SK-N-SH treated with all-trans-retinoic acid at 6 μM for 48 hours (cell line): ENCODE measurements around the gene PDGFD.

ENCODE experiments used
- ATAC-seq: fragments of 200-7000 bp; cut with Tn5 transposase; 3 replicates; pipeline ENCODE4 v1.9.1; 2020; ENCODE audit warnings: mild to moderate bottlenecking, moderate library complexity
- BACH2 ChIP-seq: fragments of 250-450 bp; sonication (Bioruptor Pico); IDR thresholded peaks from 2 replicates; pipeline ENCODE4 v1.9.0; 2021; ENCODE audit warnings: mild to moderate bottlenecking, borderline replicate concordance
- CREB5 ChIP-seq: fragments of 250-450 bp; sonication (Bioruptor Pico); IDR thresholded peaks from 2 replicates; pipeline ENCODE4 v1.5.1; 2020; ENCODE audit warnings: low read depth, mild to moderate bottlenecking, moderate library complexity
- CSDC2 ChIP-seq: fragments of 250-450 bp; sonication (Bioruptor Pico); IDR thresholded peaks from 2 replicates; pipeline ENCODE4 v1.5.0; 2020; ENCODE audit warnings: mild to moderate bottlenecking, moderate library complexity
- ESRRG ChIP-seq: fragments of 250-450 bp; sonication (Bioruptor Pico); IDR thresholded peaks from 2 replicates; pipeline ENCODE4 v1.6.1; 2021; ENCODE audit warnings: mild to moderate bottlenecking
- ISL1 ChIP-seq: fragments of 250-450 bp; sonication (Bioruptor Pico); IDR thresholded peaks from 2 replicates; pipeline ENCODE4 v2.1.2; 2022; ENCODE audit warnings: mild to moderate bottlenecking, moderate library complexity
- OSR1 ChIP-seq: fragments of 250-450 bp; sonication (Bioruptor Pico); IDR thresholded peaks from 2 replicates; pipeline ENCODE4 v1.8.0; 2022; ENCODE audit warnings: moderate library complexity, mild to moderate bottlenecking, inconsistent platforms
- PATZ1 ChIP-seq: fragments of 250-450 bp; sonication (Bioruptor Pico); IDR thresholded peaks from 2 replicates; pipeline ENCODE4 v1.8.0; 2020; ENCODE audit warnings: mild to moderate bottlenecking, moderate library complexity, borderline replicate concordance
- POU6F1 ChIP-seq: fragments of 250-450 bp; sonication (Bioruptor Pico); IDR thresholded peaks from 2 replicates; pipeline ENCODE4 v1.8.0; 2021; ENCODE audit warnings: low read depth, mild to moderate bottlenecking, moderate library complexity, borderline replicate concordance
- PPARA ChIP-seq: fragments of 250-450 bp; sonication (Bioruptor Pico); IDR thresholded peaks from 2 replicates; pipeline ENCODE4 v1.5.0; 2020; ENCODE audit warnings: mild to moderate bottlenecking, borderline replicate concordance
- SNAI2 ChIP-seq: fragments of 250-450 bp; sonication (Bioruptor Pico); IDR thresholded peaks from 2 replicates; pipeline ENCODE4 v1.5.0; 2020; ENCODE audit warnings: mild to moderate bottlenecking, moderate library complexity
- TCF4 ChIP-seq: fragments of 250-450 bp; sonication (Bioruptor Pico); IDR thresholded peaks from 2 replicates; pipeline ENCODE4 v1.8.0; 2021; ENCODE audit warnings: mild to moderate bottlenecking, moderate library complexity, borderline replicate concordance
- TOX ChIP-seq: fragments of 250-450 bp; sonication (Bioruptor Pico); IDR thresholded peaks from 2 replicates; pipeline ENCODE4 v1.8.0; 2021; ENCODE audit warnings: mild to moderate bottlenecking, moderate library complexity, borderline replicate concordance
- TSHZ2 ChIP-seq: fragments of 250-450 bp; sonication (Bioruptor Pico); IDR thresholded peaks from 2 replicates; pipeline ENCODE4 v1.5.0; 2020; ENCODE audit warnings: mild to moderate bottlenecking, moderate library complexity
- ZC3H10 ChIP-seq: fragments of 250-450 bp; sonication (Bioruptor Pico); IDR thresholded peaks from 2 replicates; pipeline ENCODE4 v1.5.1; 2021; ENCODE audit warnings: mild to moderate bottlenecking, moderate library complexity
- ZFP3 ChIP-seq: fragments of 250-450 bp; sonication (Bioruptor Pico); IDR thresholded peaks from 2 replicates; pipeline ENCODE4 v1.5.0; 2020; ENCODE audit warnings: mild to moderate bottlenecking, moderate library complexity
- ZFP30 ChIP-seq: fragments of 450-650 bp; formaldehyde crosslinking; IDR thresholded peaks from 2 replicates; pipeline ENCODE4 v1.5.0; 2022; ENCODE audit warnings: mild to moderate bottlenecking, moderate library complexity
- ZNF565 ChIP-seq: fragments of 450-650 bp; formaldehyde crosslinking; conservative IDR thresholded peaks from 2 replicates; pipeline ENCODE4 v1.5.0; 2020; ENCODE audit warnings: low read depth, mild to moderate bottlenecking, moderate library complexity
- ZNF70 ChIP-seq: fragments of 450-650 bp; formaldehyde crosslinking; IDR thresholded peaks from 2 replicates; pipeline ENCODE4 v1.5.0; 2020; ENCODE audit warnings: mild to moderate bottlenecking, moderate library complexity
- ZNF8 ChIP-seq: fragments of 450-650 bp; formaldehyde crosslinking; IDR thresholded peaks from 2 replicates; pipeline ENCODE4 v1.5.0; 2020; ENCODE audit warnings: mild to moderate bottlenecking, moderate library complexity

PDGFD gene

GRCh38 chr11:104199053-104199452 is 35.1 kb upstream of the PDGFD start (continued):
- TF ChIP-seq POU6F1, result no peak

GRCh38 chr11:104198576-104198975 is 34.6 kb upstream of the PDGFD start:
- ATAC-seq, result no peak
- TF ChIP-seq CSDC2 (CRISPR knock-in tag), result no peak
- no peak for TF ChIP-seq ESRRG (CRISPR knock-in tag)
- no peak for TF ChIP-seq PPARA (CRISPR knock-in tag)
- no peak for TF ChIP-seq OSR1 (CRISPR knock-in tag)
- no peak for TF ChIP-seq ZFP3
- TF ChIP-seq POU6F1, result no peak
- TF ChIP-seq ZC3H10 (CRISPR knock-in tag), result no peak

GRCh38 chr11:104191124-104191523 is 27.2 kb upstream of the PDGFD start:
- no peak for TF ChIP-seq TOX (CRISPR knock-in tag)
- peak; percentile 28; the same call in 2 of the 3 replicates for ATAC-seq

GRCh38 chr11:104183593-104183992 is 19.6 kb upstream of the PDGFD start:
- ATAC-seq, result peak; percentile 48; the same call in 2 of the 3 replicates
- TF ChIP-seq ZNF565 (CRISPR knock-in tag), result no peak
- peak; percentile 23; the same call in 1 of the 2 replicates for TF ChIP-seq ISL1 (CRISPR knock-in tag)

- ATAC-seq, result no peak
- TF ChIP-seq ZNF70 (CRISPR knock-in tag) (no peak), PATZ1 (CRISPR knock-in tag) (no peak), ESRRG (CRISPR knock-in tag) (no peak), BACH2 (CRISPR knock-in tag) (no peak), ZFP3 (no peak), SNAI2 (CRISPR knock-in tag) (no peak)
Measured at GRCh38 chr11:104175769-104176168, 11.8 kb upstream of the PDGFD start.

- no peak for ATAC-seq
- TF ChIP-seq CREB5 (no peak), ZNF565 (CRISPR knock-in tag) (no peak), OSR1 (CRISPR knock-in tag) (no peak), ESRRG (CRISPR knock-in tag) (no peak), ZFP30 (CRISPR knock-in tag) (no peak)
Measured at GRCh38 chr11:104169091-104169490, 5.1 kb upstream of the PDGFD start.

GRCh38 chr11:104165014-104165413 is 1.1 kb upstream of the PDGFD start:
- ATAC-seq, result no peak
- no peak for TF ChIP-seq SNAI2 (CRISPR knock-in tag)
- TF ChIP-seq ZNF565 (CRISPR knock-in tag), result no peak
- TF ChIP-seq ZNF8 (CRISPR knock-in tag), result no peak
- no peak for TF ChIP-seq POU6F1
- no peak for TF ChIP-seq TCF4 (CRISPR knock-in tag)
- no peak for TF ChIP-seq OSR1 (CRISPR knock-in tag)
- no peak for TF ChIP-seq TSHZ2
- no peak for TF ChIP-seq ZFP30 (CRISPR knock-in tag)
- no peak for TF ChIP-seq CREB5
- TF ChIP-seq CSDC2 (CRISPR knock-in tag), result no peak
- no peak for TF ChIP-seq ZC3H10 (CRISPR knock-in tag)
- TF ChIP-seq ZNF70 (CRISPR knock-in tag), result no peak
